ENCODE data around the gene PTP4A1. TPM values are rescaled to one million over a fixed set of nuclear protein-coding genes. Genes with fewer than 3 reads are reported as not detected.
"Not testable (repeated sequence)": the region's sequence is repeated elsewhere in the genome, so short reads cannot be mapped to it uniquely, and the experiment has no call there.

PTP4A1 gene
- total RNA-seq = 100 to 1,000 TPM in 1 of 2 donors, 10 to 100 TPM in 1; 21.2 to 127 TPM
- polyA plus RNA-seq (ENCODE audit: insufficient read length in 2 of 2) = 10 to 100 TPM; 52.2 to 84.7 TPM
- long read RNA-seq, donor 1, transcript PTP4A1-203 (5 exons, 2,203 nt) = major isoform, 8 of 20 reads
- long read RNA-seq, donor 1, partial matches to known transcripts = 12 of 20 reads
- long read RNA-seq, donor 1, other reads (novel, unspliced or antisense) = 0 of 20 reads
- long read RNA-seq, donor 2, transcript PTP4A1-203 (5 exons, 2,203 nt) = major isoform, 5 of 5 reads
- long read RNA-seq, donor 2, partial matches to known transcripts = 0 of 5 reads
- long read RNA-seq, donor 2, other reads (novel, unspliced or antisense) = 0 of 5 reads
- long read RNA-seq, donor 3, transcript PTP4A1-203 (5 exons, 2,203 nt) = major isoform, 6 of 44 reads
- long read RNA-seq, donor 3, partial matches to known transcripts = 38 of 44 reads
- long read RNA-seq, donor 3, other reads (novel, unspliced or antisense) = 0 of 44 reads
- long read RNA-seq, donor 4, partial matches to known transcripts = 0 of 3 reads
- long read RNA-seq, donor 4, other reads (novel, unspliced or antisense) = 0 of 3 reads

DNA sequence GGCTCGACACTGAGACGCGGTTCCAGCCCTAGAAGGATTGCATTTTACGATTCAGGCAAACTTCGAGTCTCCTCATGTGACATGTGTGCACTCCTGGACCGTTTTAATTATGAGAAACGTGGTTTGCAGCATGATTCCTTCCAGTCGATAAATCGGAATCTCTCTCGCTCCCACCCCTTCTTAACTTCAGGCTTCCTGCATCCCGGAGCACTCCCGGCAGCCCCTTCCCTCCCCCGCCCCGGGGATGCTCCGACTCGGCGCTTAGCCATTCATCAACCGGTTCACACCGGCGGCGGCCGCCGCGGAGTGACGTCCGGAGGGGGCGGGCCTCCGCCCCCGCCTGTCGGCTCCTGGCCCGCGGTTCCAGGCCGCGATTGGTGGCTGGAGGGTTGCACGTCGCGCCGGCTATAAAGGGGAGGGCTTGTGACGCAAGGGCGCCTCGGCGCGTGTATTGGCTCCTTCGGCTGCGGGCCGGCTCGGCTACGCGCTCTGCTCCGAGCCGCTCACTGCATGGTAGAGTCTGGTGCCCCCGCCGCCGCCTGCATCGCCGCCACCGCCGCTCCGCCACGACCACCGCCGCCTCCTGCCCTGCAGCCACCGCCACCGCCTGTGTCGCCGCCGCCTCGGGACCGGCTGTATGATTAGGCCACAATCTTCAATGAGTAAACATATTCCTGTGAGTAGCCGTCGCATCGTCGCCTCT is at the start of gene PTP4A1, which contains the start of gene LOC128125822:
Gene PTP4A1, plus strand, starts transcription at position 437 of the 703 bp plus-strand sequence. CDS start 4,401 bp downstream, outside the sequence.
Gene LOC128125822, plus strand, starts transcription at position 437 of the 703 bp plus-strand sequence.
- under 1% methylated on average over 73 of the region's 73 CpGs for WGBS (ENCODE audit: insufficient coverage)
- H3K27me3 ChIP-seq (ENCODE audit: control insufficient read depth, insufficient read depth, low read length) = no peaks in the 10 kb centered on the region

DNA sequence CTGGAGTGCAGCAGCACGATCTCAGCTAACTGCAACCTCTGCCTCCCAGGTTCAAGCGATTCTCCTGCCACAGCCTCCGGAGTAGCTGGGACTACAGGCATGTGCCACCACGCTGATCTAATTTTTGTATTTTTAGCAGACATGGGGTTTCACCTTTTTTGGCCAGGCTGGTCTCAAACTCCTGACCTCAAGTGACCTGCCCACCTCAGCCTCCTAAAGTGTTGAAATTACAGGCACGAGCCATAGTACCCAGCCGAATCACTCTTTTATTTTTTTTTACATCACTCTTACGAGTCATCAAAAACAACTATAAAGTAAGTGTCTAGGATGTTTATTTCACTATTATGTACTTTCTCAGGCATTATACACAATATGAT is 49.4 kb upstream of the PTP4A1 start:
- not testable (repeated sequence) for H3K4me3 ChIP-seq (ENCODE audit: low read depth, low read length); H3K36me3 ChIP-seq (ENCODE audit: control insufficient read depth, insufficient read depth, low read length); H3K9me3 ChIP-seq (ENCODE audit: control insufficient read depth, insufficient read depth, low read length); DNase-seq (ENCODE audit: low read depth in 4 of 6, low spot score in 6 of 6); H3K4me1 ChIP-seq (ENCODE audit: control insufficient read depth, insufficient read depth, low read length); H3K27ac ChIP-seq (ENCODE audit: low read depth, low read length); H3K27me3 ChIP-seq (ENCODE audit: control insufficient read depth, insufficient read depth, low read length)
- WGBS (ENCODE audit: insufficient coverage) = 91% methylated on average over 4 of the region's 7 CpGs

More for the DNA sequence above, at the start of gene PTP4A1, which contains the start of gene LOC128125822:
- Histone ChIP-seq H3K4me1 (ENCODE audit: control insufficient read depth, insufficient read depth, low read length) (peaks cover 4% of the 10 kb centered on the region), H3K9me3 (ENCODE audit: control insufficient read depth, insufficient read depth, low read length) (no peaks in the 10 kb centered on the region), H3K36me3 (ENCODE audit: control insufficient read depth, insufficient read depth, low read length) (no peaks in the 10 kb centered on the region), H3K4me3 (ENCODE audit: low read depth, low read length) (peak within 1 kb of the TSS; percentile 76), H3K27ac (ENCODE audit: low read depth, low read length) (peak within 1 kb of the TSS; percentile 96)
- peak; percentile 91 to 99 (median 95) for DNase-seq (ENCODE audit: low read depth in 4 of 6, low spot score in 6 of 6)

DNA sequence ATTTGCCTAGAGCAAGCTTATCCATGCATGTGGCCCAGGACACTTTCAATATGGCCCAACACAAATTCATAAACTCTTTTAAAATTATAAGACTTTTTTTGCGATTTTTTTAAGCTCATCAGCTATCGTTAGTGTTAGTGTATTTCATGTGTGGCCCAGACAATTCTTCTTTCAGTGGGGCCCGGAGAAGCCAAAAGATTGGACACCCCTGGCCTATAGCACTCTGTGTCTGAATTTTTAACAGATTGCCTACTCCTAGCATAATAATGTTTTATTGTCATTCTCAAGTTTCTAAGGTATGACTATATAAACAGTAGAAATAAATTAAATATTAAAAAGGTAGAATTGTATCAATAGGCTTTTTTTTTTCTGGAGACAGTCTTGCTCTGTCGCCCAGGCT is 48.6 kb upstream of the PTP4A1 start:
- H3K27ac ChIP-seq (ENCODE audit: low read depth, low read length) = no peak overlapping the region
- H3K36me3 ChIP-seq (ENCODE audit: control insufficient read depth, insufficient read depth, low read length) = no peaks in the 10 kb centered on the region
- no peaks in the 10 kb centered on the region for H3K27me3 ChIP-seq (ENCODE audit: control insufficient read depth, insufficient read depth, low read length)
- no peaks in the 10 kb centered on the region for H3K4me1 ChIP-seq (ENCODE audit: control insufficient read depth, insufficient read depth, low read length)
- no peak for DNase-seq (ENCODE audit: low read depth in 4 of 6, low spot score in 6 of 6)
- no CpG with 5 or more reads among the region's 4 CpGs for WGBS (ENCODE audit: insufficient coverage)
- H3K9me3 ChIP-seq (ENCODE audit: control insufficient read depth, insufficient read depth, low read length) = no peaks in the 10 kb centered on the region
- H3K4me3 ChIP-seq (ENCODE audit: low read depth, low read length) = no peak overlapping the region

DNA sequence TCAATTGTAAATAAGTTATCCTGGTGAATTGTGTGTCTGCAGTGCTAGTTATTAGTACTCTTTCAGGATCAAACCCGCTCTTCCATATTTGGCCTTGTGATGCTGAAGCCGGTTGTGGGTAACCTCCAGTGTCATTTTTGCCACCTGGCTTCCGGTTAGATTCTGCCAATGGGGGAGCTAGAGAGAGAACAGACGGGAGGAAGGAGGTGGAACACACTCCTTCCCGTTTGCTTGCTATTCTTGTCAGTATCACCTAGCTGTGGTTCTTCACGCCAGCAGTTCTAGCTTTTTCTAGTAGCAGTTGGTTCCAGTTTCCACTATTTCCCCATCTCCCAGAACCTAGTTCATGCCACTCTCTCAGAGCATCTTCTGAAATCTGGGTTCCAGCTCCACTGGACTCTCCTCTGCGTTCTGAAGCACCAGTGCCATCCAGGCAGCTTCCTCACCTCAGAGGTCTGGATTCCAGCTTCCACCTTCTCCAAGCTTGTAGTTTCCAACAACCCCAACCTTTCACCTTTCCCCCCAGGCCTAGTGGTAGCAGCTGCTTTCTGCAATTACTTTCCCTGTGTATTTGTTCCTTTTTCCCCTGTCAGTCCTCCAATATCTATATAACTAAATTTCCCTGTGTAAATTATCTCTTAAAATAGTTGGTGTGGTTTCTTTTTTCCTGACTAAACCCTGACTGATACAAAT is 46.9 kb upstream of the PTP4A1 start:
- DNase-seq (ENCODE audit: low read depth in 4 of 6, low spot score in 6 of 6) = no peak
- Histone ChIP-seq H3K27me3 (ENCODE audit: control insufficient read depth, insufficient read depth, low read length) (no peaks in the 10 kb centered on the region), H3K4me1 (ENCODE audit: control insufficient read depth, insufficient read depth, low read length) (no peaks in the 10 kb centered on the region), H3K27ac (ENCODE audit: low read depth, low read length) (no peak overlapping the region), H3K36me3 (ENCODE audit: control insufficient read depth, insufficient read depth, low read length) (no peaks in the 10 kb centered on the region), H3K4me3 (ENCODE audit: low read depth, low read length) (no peak overlapping the region), H3K9me3 (ENCODE audit: control insufficient read depth, insufficient read depth, low read length) (no peaks in the 10 kb centered on the region)
- WGBS (ENCODE audit: insufficient coverage) = 86% methylated on average over 6 of the region's 7 CpGs

DNA sequence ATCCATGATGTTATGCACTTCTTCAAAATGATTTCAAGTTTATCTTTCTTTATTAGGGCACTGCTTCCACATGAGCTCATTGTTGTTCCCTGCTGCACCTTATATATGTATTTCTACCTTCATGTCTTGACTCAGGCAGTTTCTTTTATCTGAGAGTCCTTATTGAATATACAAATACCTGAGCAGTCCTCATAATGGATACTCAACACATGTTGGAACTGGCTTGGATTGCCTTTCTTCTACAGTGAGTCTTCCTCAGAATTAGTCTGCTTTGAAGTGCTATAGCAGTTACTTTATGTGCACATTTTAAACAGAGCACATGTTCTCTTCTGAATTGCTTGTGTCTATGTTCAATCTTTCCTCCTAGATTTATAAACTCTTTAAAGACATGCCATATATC is 45.3 kb upstream of the PTP4A1 start:
- DNase-seq (ENCODE audit: low read depth in 4 of 6, low spot score in 6 of 6) = no peak
- H3K27me3 ChIP-seq (ENCODE audit: control insufficient read depth, insufficient read depth, low read length) = no peaks in the 10 kb centered on the region
- H3K27ac ChIP-seq (ENCODE audit: low read depth, low read length) = no peak overlapping the region
- no peaks in the 10 kb centered on the region for H3K9me3 ChIP-seq (ENCODE audit: control insufficient read depth, insufficient read depth, low read length)
- H3K36me3 ChIP-seq (ENCODE audit: control insufficient read depth, insufficient read depth, low read length) = no peaks in the 10 kb centered on the region
- H3K4me1 ChIP-seq (ENCODE audit: control insufficient read depth, insufficient read depth, low read length) = no peaks in the 10 kb centered on the region
- no peak overlapping the region for H3K4me3 ChIP-seq (ENCODE audit: low read depth, low read length)

DNA sequence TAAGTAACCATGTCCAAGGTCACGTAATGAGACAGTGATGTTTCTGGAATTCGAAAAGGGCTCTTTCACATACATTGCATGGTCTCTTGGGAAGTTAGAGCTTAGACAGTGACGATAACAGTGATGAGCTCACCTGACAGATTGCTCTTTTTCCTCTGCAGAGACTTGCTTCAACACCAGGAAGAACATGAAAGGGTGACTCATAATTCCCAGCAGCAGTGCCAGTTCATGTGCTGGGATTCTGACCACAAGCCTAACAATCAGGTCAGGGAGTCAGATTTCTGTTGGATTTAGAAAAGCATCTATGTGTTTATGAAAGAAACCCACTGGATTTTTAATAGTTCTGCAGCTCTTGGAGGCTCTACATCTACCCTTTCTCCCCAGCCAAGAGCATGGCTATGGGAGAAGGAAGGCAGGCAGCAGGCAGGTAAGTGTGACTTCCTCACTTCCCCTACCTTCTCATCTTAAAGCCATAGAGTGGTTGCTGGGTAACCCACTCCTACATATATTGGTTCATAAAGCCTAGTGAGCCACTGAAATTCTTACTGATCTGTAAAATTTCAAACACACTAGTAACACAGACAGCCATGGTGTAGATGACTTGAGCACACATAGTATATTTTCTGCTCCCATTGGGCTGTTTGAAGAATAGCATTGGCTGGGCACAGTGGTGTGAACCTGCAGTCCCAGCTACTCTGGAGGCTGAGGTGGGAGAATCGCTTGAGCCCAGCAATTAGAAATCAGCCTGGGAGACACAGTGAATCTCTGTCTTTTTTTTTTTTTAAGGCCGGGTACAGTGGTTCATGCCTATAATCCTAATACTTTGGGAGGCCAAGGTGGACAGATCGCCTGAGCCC is 44.4 kb upstream of the PTP4A1 start:
- Histone ChIP-seq H3K27me3 (ENCODE audit: control insufficient read depth, insufficient read depth, low read length) (no peaks in the 10 kb centered on the region), H3K4me1 (ENCODE audit: control insufficient read depth, insufficient read depth, low read length) (no peaks in the 10 kb centered on the region), H3K4me3 (ENCODE audit: low read depth, low read length) (no peak overlapping the region), H3K36me3 (ENCODE audit: control insufficient read depth, insufficient read depth, low read length) (no peaks in the 10 kb centered on the region), H3K9me3 (ENCODE audit: control insufficient read depth, insufficient read depth, low read length) (no peaks in the 10 kb centered on the region), H3K27ac (ENCODE audit: low read depth, low read length) (no peak overlapping the region)
- WGBS (ENCODE audit: insufficient coverage) = 90% methylated on average over 5 of the region's 6 CpGs
- no peak for DNase-seq (ENCODE audit: low read depth in 4 of 6, low spot score in 6 of 6)

DNA sequence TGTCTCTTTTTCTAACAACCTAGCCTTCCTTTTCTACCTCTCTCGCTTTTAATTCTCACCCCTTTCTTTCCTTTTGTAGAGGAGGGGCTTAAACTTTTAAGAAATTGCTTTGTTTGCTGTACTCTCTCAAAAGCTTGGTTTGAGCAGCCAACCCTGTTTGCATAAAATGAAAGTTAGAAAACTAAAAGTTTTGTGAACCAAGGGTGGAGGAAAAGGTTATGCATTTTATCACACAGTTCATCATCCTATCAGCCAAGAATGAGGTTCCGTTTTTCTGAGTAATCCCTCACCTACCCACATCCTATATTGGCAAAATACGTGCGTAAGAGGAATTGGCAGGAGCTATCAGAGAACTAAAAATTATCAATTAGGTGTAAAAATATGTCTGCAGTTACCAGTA is 42.8 kb upstream of the PTP4A1 start:
- DNase-seq (ENCODE audit: low read depth in 4 of 6, low spot score in 6 of 6) = no peak
- Histone ChIP-seq H3K36me3 (ENCODE audit: control insufficient read depth, insufficient read depth, low read length) (no peaks in the 10 kb centered on the region), H3K27me3 (ENCODE audit: control insufficient read depth, insufficient read depth, low read length) (no peaks in the 10 kb centered on the region), H3K9me3 (ENCODE audit: control insufficient read depth, insufficient read depth, low read length) (no peaks in the 10 kb centered on the region), H3K4me1 (ENCODE audit: control insufficient read depth, insufficient read depth, low read length) (no peaks in the 10 kb centered on the region), H3K27ac (ENCODE audit: low read depth, low read length) (no peak overlapping the region), H3K4me3 (ENCODE audit: low read depth, low read length) (no peak overlapping the region)
- no CpG with 5 or more reads among the region's 4 CpGs for WGBS (ENCODE audit: insufficient coverage)

DNA sequence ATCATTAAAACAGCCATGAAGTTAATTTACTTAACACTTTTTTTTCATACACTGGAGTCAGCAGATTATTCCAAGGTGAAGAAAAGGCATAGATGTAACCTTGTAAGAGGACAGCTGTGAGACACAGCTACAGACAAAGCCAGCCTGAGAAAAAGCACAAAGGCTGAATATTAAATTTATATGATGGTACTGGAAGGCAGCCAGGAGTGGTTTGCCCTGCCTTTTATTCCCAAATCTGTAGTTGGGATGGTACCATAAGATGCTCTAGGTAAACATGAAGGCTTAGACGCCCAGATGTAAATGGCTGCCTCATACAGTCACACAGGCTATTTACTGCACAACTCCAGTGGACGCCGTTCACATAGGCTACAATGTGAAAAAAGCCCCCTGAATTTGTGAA is 42.1 kb upstream of the PTP4A1 start:
- H3K9me3 ChIP-seq (ENCODE audit: control insufficient read depth, insufficient read depth, low read length) = no peaks in the 10 kb centered on the region
- no peaks in the 10 kb centered on the region for H3K4me1 ChIP-seq (ENCODE audit: control insufficient read depth, insufficient read depth, low read length)
- H3K36me3 ChIP-seq (ENCODE audit: control insufficient read depth, insufficient read depth, low read length) = no peaks in the 10 kb centered on the region
- no peaks in the 10 kb centered on the region for H3K27me3 ChIP-seq (ENCODE audit: control insufficient read depth, insufficient read depth, low read length)
- H3K4me3 ChIP-seq (ENCODE audit: low read depth, low read length) = no peak overlapping the region
- WGBS (ENCODE audit: insufficient coverage) = no CpG with 5 or more reads among the region's 3 CpGs
- no peak overlapping the region for H3K27ac ChIP-seq (ENCODE audit: low read depth, low read length)
- peak in 1 of 6 donors; percentile 66 for DNase-seq (ENCODE audit: low read depth in 4 of 6, low spot score in 6 of 6)

DNA sequence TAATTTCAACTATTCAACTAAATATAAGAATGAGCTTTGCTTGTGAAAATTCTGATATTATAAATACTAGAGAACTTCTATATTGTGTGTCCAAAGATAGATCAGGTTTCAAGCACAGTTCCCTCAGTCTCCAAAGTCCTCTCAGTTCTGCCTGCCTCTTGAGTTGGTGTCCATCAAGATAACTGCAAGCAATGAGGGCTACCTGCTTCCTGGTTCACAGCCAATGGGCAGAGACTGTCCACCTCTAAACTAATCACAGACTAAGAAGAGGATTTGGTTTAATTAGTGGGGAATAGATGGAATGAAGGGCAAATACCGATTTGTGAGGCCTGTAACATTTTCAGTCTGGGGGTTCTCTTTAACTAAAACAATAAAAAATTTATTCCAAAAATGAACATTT is 41.3 kb upstream of the PTP4A1 start:
- DNase-seq (ENCODE audit: low read depth in 4 of 6, low spot score in 6 of 6) = no peak
- Histone ChIP-seq H3K27ac (ENCODE audit: low read depth, low read length) (no peak overlapping the region), H3K4me1 (ENCODE audit: control insufficient read depth, insufficient read depth, low read length) (no peaks in the 10 kb centered on the region), H3K4me3 (ENCODE audit: low read depth, low read length) (no peak overlapping the region), H3K9me3 (ENCODE audit: control insufficient read depth, insufficient read depth, low read length) (no peaks in the 10 kb centered on the region), H3K36me3 (ENCODE audit: control insufficient read depth, insufficient read depth, low read length) (no peaks in the 10 kb centered on the region), H3K27me3 (ENCODE audit: control insufficient read depth, insufficient read depth, low read length) (no peaks in the 10 kb centered on the region)
- no CpG with 5 or more reads among the region's 1 CpG for WGBS (ENCODE audit: insufficient coverage)

All from spinal cord (tissue), 10 donors.